SK-N-SH treated with all-trans-retinoic acid at 6 μM for 48 hours (cell line): Measurements from ENCODE around the gene LRRC63.

Experiments
- ARNTL ChIP-seq: fragments of 450-650 bp; formaldehyde crosslinking; IDR thresholded peaks from 2 replicates; pipeline ENCODE4 v1.5.0; 2020; ENCODE audit warnings: low read depth, mild to moderate bottlenecking, moderate library complexity, borderline replicate concordance
- CSDC2 ChIP-seq: fragments of 250-450 bp; sonication (Bioruptor Pico); IDR thresholded peaks from 2 replicates; pipeline ENCODE4 v1.5.0; 2020; ENCODE audit warnings: mild to moderate bottlenecking, moderate library complexity
- ESRRG ChIP-seq: fragments of 250-450 bp; sonication (Bioruptor Pico); IDR thresholded peaks from 2 replicates; pipeline ENCODE4 v1.6.1; 2021; ENCODE audit warnings: mild to moderate bottlenecking
- GLIS3 ChIP-seq: fragments of 250-450 bp; sonication (Bioruptor Pico); IDR thresholded peaks from 2 replicates; pipeline ENCODE4 v1.5.0; 2020; ENCODE audit warnings: mild to moderate bottlenecking, moderate library complexity
- OSR1 ChIP-seq: fragments of 250-450 bp; sonication (Bioruptor Pico); IDR thresholded peaks from 2 replicates; pipeline ENCODE4 v1.8.0; 2022; ENCODE audit warnings: moderate library complexity, mild to moderate bottlenecking, inconsistent platforms
- RARB ChIP-seq: fragments of 250-450 bp; sonication (Bioruptor Pico); IDR thresholded peaks from 2 replicates; pipeline ENCODE4 v1.8.0; 2021; ENCODE audit warnings: mild to moderate bottlenecking, moderate library complexity
- ZNF70 ChIP-seq: fragments of 450-650 bp; formaldehyde crosslinking; IDR thresholded peaks from 2 replicates; pipeline ENCODE4 v1.5.0; 2020; ENCODE audit warnings: mild to moderate bottlenecking, moderate library complexity
- TF ChIP-seq, protein P1 (sequence below): fragments of 250-450 bp; sonication (Bioruptor Pico); IDR thresholded peaks from 2 replicates; pipeline ENCODE4 v1.8.0; 2020; ENCODE audit warnings: mild to moderate bottlenecking, moderate library complexity, borderline replicate concordance

DNA sequence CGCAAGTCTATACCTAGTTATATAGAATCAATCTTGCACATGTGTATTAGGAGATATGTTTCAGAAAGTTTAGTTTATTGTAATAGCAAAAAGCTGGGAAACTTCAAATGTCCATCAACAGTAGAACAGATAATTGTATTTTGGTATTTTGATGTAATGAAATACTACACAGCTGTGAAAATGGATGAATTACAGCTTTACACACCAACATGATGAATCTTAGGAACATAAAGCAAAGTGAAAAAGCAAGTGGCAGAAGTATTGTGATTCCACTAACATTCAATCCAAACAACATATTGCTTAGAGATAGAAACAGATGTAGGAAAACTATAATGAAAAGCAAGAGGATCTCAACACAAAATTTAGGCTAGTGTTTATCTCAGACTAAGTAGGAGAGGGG, 102.9 kb downstream of the LRRC63 start:
- TF ChIP-seq, protein P1, sequence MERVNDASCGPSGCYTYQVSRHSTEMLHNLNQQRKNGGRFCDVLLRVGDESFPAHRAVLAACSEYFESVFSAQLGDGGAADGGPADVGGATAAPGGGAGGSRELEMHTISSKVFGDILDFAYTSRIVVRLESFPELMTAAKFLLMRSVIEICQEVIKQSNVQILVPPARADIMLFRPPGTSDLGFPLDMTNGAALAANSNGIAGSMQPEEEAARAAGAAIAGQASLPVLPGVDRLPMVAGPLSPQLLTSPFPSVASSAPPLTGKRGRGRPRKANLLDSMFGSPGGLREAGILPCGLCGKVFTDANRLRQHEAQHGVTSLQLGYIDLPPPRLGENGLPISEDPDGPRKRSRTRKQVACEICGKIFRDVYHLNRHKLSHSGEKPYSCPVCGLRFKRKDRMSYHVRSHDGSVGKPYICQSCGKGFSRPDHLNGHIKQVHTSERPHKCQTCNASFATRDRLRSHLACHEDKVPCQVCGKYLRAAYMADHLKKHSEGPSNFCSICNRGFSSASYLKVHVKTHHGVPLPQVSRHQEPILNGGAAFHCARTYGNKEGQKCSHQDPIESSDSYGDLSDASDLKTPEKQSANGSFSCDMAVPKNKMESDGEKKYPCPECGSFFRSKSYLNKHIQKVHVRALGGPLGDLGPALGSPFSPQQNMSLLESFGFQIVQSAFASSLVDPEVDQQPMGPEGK = no peak
- no peak for TF ChIP-seq ARNTL (CRISPR knock-in tag)
- no peak for TF ChIP-seq ESRRG (CRISPR knock-in tag)
- no peak for TF ChIP-seq GLIS3 (CRISPR knock-in tag)
- no peak for TF ChIP-seq ZNF70 (CRISPR knock-in tag)
- TF ChIP-seq CSDC2 = no peak
- TF ChIP-seq RARB (CRISPR knock-in tag) = no peak
- no peak for TF ChIP-seq OSR1 (CRISPR knock-in tag)
